ENCODE results near the gene YPEL3. TPM values are rescaled to one million over a fixed set of nuclear protein-coding genes. Genes with fewer than 3 reads are reported as not detected.

YPEL3 gene
- polyA plus RNA-seq, 1 donor from 2014 or later = 76.9 TPM

DNA sequence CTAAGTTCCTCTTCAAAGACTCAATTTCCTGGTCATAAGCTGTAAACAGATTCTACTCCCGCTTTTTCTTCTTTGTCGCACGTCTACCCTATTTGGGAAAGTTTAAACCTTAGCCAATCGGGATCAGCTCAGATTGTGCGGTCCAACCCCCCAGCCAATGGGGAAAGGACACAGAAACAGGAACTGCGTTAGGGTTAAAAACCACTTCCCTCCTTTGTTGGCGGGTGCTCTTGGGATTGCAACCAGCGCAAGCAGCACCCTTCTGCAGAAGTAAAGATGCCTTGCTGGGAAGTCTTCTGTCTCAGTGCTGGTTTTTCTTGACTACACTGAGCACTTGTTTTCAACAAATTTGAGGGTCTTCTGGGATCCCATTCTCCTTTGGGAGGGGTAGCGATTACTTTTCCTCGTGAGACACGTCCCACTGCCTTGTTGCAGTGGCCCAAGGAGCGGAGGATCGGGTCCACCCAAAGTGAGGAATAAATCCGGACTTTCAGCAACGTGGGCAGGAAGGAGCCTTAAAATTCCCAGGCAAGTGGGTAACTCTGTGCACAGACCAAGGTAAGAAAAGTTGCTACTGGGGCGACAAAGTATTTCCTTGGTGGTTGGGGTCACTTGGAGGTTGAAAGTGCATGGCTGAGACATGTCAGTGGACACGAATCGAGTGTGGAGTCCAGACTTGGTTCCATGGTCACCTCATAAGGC, 1.0 kb upstream of the YPEL3 start:
- Histone ChIP-seq H3F3A (ENCODE audit: insufficient read depth, low read length, poor library complexity, severe bottlenecking) (peaks cover 3% of the 10 kb centered on the region), H3K27ac (ENCODE audit: low read length) (peak overlapping the region; percentile 100), H3K4me2 (ENCODE audit: low read length) (peak overlapping the region; percentile 95), H3K9me2 (ENCODE audit: insufficient read depth, low read length) (no peaks in the 10 kb centered on the region), H2AFZ (ENCODE audit: low read depth, low read length) (peak overlapping the region; percentile 67), H3K27me3 (ENCODE audit: insufficient read depth, low read depth, low read length) (no peaks in the 10 kb centered on the region), H3K79me2 (replicated peaks; ENCODE audit: insufficient read depth, low read length) (peaks cover 51% of the 10 kb centered on the region), H4K20me1 (ENCODE audit: insufficient read depth) (no peaks in the 10 kb centered on the region), H3K9ac (ENCODE audit: low read length) (peak overlapping the region; percentile 96), H3K4me3 (ENCODE audit: low read length) (peak overlapping the region; percentile 86), H3K36me3 (ENCODE audit: insufficient read depth, low read length) (peaks cover 8% of the 10 kb centered on the region), H3K9me3 (ENCODE audit: low read length) (no peaks in the 10 kb centered on the region)
- no peak for TF ChIP-seq RAD21 (conservative IDR thresholded peaks at IDR 0.05)
- TF ChIP-seq POLR2AphosphoS5 (IDR thresholded peaks at IDR 0.05) = peak; percentile 89
- TF ChIP-seq, protein P1, sequence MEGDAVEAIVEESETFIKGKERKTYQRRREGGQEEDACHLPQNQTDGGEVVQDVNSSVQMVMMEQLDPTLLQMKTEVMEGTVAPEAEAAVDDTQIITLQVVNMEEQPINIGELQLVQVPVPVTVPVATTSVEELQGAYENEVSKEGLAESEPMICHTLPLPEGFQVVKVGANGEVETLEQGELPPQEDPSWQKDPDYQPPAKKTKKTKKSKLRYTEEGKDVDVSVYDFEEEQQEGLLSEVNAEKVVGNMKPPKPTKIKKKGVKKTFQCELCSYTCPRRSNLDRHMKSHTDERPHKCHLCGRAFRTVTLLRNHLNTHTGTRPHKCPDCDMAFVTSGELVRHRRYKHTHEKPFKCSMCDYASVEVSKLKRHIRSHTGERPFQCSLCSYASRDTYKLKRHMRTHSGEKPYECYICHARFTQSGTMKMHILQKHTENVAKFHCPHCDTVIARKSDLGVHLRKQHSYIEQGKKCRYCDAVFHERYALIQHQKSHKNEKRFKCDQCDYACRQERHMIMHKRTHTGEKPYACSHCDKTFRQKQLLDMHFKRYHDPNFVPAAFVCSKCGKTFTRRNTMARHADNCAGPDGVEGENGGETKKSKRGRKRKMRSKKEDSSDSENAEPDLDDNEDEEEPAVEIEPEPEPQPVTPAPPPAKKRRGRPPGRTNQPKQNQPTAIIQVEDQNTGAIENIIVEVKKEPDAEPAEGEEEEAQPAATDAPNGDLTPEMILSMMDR (IDR thresholded peaks at IDR 0.05; ENCODE audit: poor library complexity, severe bottlenecking) = no peak
- TF ChIP-seq TAF1 (IDR thresholded peaks at IDR 0.05; ENCODE audit: low read depth) = peak; percentile 50
- peak; percentile 34 for TF ChIP-seq MXI1 (conservative IDR thresholded peaks at IDR 0.05; ENCODE audit: poor library complexity, severe bottlenecking)
- TF ChIP-seq, protein P2, sequence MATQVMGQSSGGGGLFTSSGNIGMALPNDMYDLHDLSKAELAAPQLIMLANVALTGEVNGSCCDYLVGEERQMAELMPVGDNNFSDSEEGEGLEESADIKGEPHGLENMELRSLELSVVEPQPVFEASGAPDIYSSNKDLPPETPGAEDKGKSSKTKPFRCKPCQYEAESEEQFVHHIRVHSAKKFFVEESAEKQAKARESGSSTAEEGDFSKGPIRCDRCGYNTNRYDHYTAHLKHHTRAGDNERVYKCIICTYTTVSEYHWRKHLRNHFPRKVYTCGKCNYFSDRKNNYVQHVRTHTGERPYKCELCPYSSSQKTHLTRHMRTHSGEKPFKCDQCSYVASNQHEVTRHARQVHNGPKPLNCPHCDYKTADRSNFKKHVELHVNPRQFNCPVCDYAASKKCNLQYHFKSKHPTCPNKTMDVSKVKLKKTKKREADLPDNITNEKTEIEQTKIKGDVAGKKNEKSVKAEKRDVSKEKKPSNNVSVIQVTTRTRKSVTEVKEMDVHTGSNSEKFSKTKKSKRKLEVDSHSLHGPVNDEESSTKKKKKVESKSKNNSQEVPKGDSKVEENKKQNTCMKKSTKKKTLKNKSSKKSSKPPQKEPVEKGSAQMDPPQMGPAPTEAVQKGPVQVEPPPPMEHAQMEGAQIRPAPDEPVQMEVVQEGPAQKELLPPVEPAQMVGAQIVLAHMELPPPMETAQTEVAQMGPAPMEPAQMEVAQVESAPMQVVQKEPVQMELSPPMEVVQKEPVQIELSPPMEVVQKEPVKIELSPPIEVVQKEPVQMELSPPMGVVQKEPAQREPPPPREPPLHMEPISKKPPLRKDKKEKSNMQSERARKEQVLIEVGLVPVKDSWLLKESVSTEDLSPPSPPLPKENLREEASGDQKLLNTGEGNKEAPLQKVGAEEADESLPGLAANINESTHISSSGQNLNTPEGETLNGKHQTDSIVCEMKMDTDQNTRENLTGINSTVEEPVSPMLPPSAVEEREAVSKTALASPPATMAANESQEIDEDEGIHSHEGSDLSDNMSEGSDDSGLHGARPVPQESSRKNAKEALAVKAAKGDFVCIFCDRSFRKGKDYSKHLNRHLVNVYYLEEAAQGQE (IDR thresholded peaks at IDR 0.05; ENCODE audit: borderline replicate concordance) = peak; percentile 69
- TF ChIP-seq SMC3 (conservative IDR thresholded peaks at IDR 0.05; ENCODE audit: poor library complexity) = peak; percentile 35
- TF ChIP-seq EP300 (conservative IDR thresholded peaks at IDR 0.05; ENCODE audit: poor library complexity, severe bottlenecking) = no peak
- no peak for TF ChIP-seq EZH2 (IDR thresholded peaks at IDR 0.05; ENCODE audit: borderline replicate concordance, insufficient read depth, low read length, poor library complexity, severe bottlenecking)

DNA sequence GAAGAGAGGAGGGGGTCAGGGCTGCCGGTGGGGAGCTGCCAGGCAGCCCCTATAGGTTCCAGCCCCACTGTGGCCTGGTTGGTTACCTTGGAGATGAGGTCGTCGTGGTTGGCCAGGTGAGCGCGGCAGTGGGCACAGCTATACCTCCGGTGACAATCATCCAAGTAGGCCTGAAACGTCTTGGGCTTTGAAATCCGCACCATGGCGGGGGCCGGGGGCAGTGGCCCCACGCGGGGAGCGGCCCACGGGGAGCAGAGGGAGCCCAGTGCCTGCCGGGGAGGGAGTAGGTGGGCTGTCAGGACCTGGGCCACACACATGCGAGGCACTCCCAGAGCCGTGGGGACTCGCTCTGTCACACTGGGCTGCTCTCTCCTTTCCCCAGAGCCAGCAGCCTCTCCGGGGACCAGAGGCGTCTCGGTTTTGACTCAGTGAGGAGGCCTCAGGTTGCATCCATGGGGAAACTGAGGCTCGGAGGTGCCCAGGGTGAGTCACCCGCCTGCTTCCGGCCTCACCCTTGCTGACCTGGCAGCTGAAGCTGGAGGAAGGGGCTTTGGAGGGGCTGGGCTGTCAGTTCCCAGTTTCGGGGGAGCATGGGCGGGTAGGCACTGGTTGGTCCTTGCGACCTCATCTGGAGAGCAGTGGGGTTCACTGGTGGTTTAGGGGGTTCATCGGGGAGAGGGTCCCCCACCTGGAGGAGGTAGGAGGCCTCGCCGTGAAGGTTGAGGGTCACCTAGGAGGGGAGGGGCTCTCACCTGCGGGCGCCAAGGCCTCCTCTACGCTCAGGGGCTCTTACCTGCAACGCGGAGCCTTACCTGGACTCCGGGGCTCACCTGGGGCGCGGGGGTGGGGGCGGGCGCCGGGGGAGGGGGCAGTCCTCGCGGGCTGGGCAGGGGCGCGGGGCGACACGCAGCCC, 591 bp downstream of the YPEL3 start:
- H3K4me2 ChIP-seq (ENCODE audit: low read length) = peak overlapping the region; percentile 30
- H2AFZ ChIP-seq (ENCODE audit: low read depth, low read length) = no peak overlapping the region
- peaks cover 3% of the 10 kb centered on the region for H3F3A ChIP-seq (ENCODE audit: insufficient read depth, low read length, poor library complexity, severe bottlenecking)
- no peaks in the 10 kb centered on the region for H3K27me3 ChIP-seq (ENCODE audit: insufficient read depth, low read depth, low read length)
- H4K20me1 ChIP-seq (ENCODE audit: insufficient read depth) = no peaks in the 10 kb centered on the region
- H3K79me2 ChIP-seq (replicated peaks; ENCODE audit: insufficient read depth, low read length) = peaks cover 35% of the 10 kb centered on the region
- TF ChIP-seq, protein P2 (IDR thresholded peaks at IDR 0.05; ENCODE audit: borderline replicate concordance) = no peak
- TF ChIP-seq EZH2 (IDR thresholded peaks at IDR 0.05; ENCODE audit: borderline replicate concordance, insufficient read depth, low read length, poor library complexity, severe bottlenecking) (no peak), TAF1 (IDR thresholded peaks at IDR 0.05; ENCODE audit: low read depth) (no peak), RAD21 (conservative IDR thresholded peaks at IDR 0.05) (no peak), POLR2AphosphoS5 (IDR thresholded peaks at IDR 0.05) (no peak), EP300 (conservative IDR thresholded peaks at IDR 0.05; ENCODE audit: poor library complexity, severe bottlenecking) (no peak), MXI1 (conservative IDR thresholded peaks at IDR 0.05; ENCODE audit: poor library complexity, severe bottlenecking) (no peak), SMC3 (conservative IDR thresholded peaks at IDR 0.05; ENCODE audit: poor library complexity) (no peak)
- TF ChIP-seq, protein P1 (IDR thresholded peaks at IDR 0.05; ENCODE audit: poor library complexity, severe bottlenecking) = no peak
- H3K36me3 ChIP-seq (ENCODE audit: insufficient read depth, low read length) = peaks cover 3% of the 10 kb centered on the region
- no peaks in the 10 kb centered on the region for H3K9me2 ChIP-seq (ENCODE audit: insufficient read depth, low read length)
- peak overlapping the region; percentile 96 for H3K9ac ChIP-seq (ENCODE audit: low read length)
- H3K9me3 ChIP-seq (ENCODE audit: low read length) = no peaks in the 10 kb centered on the region
- peak overlapping the region; percentile 64 for H3K4me3 ChIP-seq (ENCODE audit: low read length)
- H3K27ac ChIP-seq (ENCODE audit: low read length) = peak overlapping the region; percentile 53

Data from neural cell (in vitro differentiated cells).